GM19025 (cell line): ENCODE results near the gene NFASC.

Source experiments
- ATAC-seq: cut with Tn5 transposase; IDR thresholded peaks from one replicate; pipeline ENCODE4 v1.9.1; 2021; ENCODE audit warnings: mild to moderate bottlenecking, low read depth, moderate library complexity; ENCODE audit not compliant: unreplicated experiment

NFASC gene

GRCh38 chr1:205053296-205053695, 182.6 kb downstream of the NFASC start:
- ATAC-seq, result no peak

GRCh38 chr1:205054013-205054412, 183.4 kb downstream of the NFASC start:
- no peak for ATAC-seq

- no peak for ATAC-seq
These were observed 185.5 kb downstream of the NFASC start for GRCh38 chr1:205056188-205056611.

- no peak for ATAC-seq
These were observed 186.4 kb downstream of the NFASC start for GRCh38 chr1:205056956-205057568.

GRCh38 chr1:205057808-205058575, 187.3 kb downstream of the NFASC start:
- no peak for ATAC-seq

GRCh38 chr1:205058853-205059252, 188.2 kb downstream of the NFASC start:
- no peak for ATAC-seq

GRCh38 chr1:205059660-205060059, 189.0 kb downstream of the NFASC start:
- no peak for ATAC-seq

- no peak for ATAC-seq
These were observed 190.1 kb downstream of the NFASC start for GRCh38 chr1:205060746-205061145.

GRCh38 chr1:205061227-205061626, 190.6 kb downstream of the NFASC start:
- no peak for ATAC-seq

GRCh38 chr1:205061665-205062069, 191.0 kb downstream of the NFASC start:
- ATAC-seq, result no peak

GRCh38 chr1:205062319-205062718, 191.7 kb downstream of the NFASC start:
- ATAC-seq, result no peak

GRCh38 chr1:205062895-205063294, 192.2 kb downstream of the NFASC start:
- ATAC-seq, result no peak

- ATAC-seq, result no peak
These were observed 193.6 kb downstream of the NFASC start for GRCh38 chr1:205064301-205064700.

GRCh38 chr1:205064741-205065316, 194.2 kb downstream of the NFASC start:
- no peak for ATAC-seq

GRCh38 chr1:205065666-205066065, 195.0 kb downstream of the NFASC start:
- ATAC-seq, result no peak

- no peak for ATAC-seq
These were observed 195.6 kb downstream of the NFASC start for GRCh38 chr1:205066141-205066818.

GRCh38 chr1:205067031-205067430, 196.4 kb downstream of the NFASC start:
- no peak for ATAC-seq

- no peak for ATAC-seq
These were observed 197.3 kb downstream of the NFASC start for GRCh38 chr1:205068001-205068400.

- ATAC-seq, result no peak
These were observed 197.9 kb downstream of the NFASC start for GRCh38 chr1:205068457-205069040.

- ATAC-seq, result no peak
These were observed 198.9 kb downstream of the NFASC start for GRCh38 chr1:205069371-205070125.
